ENCODE measurements around the gene MAP2K7. TPM values are rescaled to one million over a fixed set of nuclear protein-coding genes. Genes with fewer than 3 reads are reported as not detected.
A peak's percentile ranks its signal among the peaks of the same experiment; 100 is the strongest.

The MAP2K7 gene
- total and polyA plus RNA-seq, 12 donors, result 13.1 to 53.8 (median 24.6) TPM

DNA sequence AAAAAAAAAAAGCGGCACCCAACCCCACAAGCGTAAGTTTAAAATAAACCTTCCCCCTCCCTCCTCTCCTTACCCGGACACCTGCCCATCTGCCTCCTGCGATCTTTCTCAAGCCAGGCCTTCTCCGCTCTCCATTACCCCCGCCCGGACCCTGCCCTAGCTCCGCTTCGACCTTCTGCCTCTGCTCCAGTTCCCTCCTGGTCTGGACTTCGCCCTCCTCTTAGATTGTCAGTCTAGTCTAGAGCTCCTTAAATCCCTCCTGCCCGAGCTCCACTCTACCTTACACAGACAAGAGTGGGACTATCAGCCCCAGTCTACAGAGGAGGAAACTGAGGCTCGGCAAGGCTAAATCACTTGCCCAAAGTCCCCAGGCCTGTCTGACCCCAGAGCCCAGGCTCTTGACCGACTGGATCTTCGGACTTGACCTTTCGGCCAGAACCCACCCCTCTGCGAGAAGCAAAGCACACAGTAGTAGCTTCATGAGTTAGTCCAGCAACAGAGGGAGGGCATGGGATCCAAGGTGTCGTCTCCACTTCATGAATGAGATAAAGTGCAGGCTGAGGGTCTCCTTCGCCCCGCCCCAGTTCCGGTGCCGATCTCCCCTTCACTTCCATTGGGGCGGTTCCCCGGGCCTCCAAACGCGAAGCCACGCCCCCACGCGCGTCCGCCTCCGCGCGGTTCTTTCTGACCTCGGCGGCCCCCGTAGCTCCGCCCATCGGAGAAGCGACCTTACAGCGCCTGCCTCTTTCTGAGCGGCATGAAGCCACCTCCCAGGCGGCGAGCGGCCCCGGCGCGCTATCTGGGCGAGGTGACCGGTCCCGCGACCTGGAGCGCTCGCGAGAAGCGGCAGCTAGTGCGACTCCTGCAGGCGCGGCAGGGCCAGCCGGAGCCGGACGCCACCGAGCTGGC, 16.2 kb downstream of the MAP2K7 start, which contains the start of gene SNAPC2:
SNAPC2 (plus strand) TSS at position 729 of the 909 bp plus-strand sequence; CDS start at position 758, 29 bp downstream.
- H3K36me3 ChIP-seq, result peaks cover 0 to 18% (median 11%) of the 10 kb centered on the region in 9 donors
- H3K27ac ChIP-seq, result peak within 1 kb of the TSS; percentile 66 to 94 (median 88)
- intact Hi-C loops (cut with DNase I), result loop anchor here in 5 of 10 donors (1.0 to 10.0 kb wide), 5 partner anchors 17 to 332 kb away; partner anchors contain the start of gene MAP2K7 (in 1 of the 5)
- H3K4me3 ChIP-seq, result peak within 1 kb of the TSS; percentile 55 to 90 (median 76)
- H3K9me3 ChIP-seq, result no peaks in the 10 kb centered on the region
- ATAC-seq, result peak; percentile 61 to 78 (median 74)
- peaks cover 11 to 50% (median 43%) of the 10 kb centered on the region in 7 donors for H3K27me3 ChIP-seq
- peak; percentile 97 for DNase-seq
- TF ChIP-seq, protein P1, sequence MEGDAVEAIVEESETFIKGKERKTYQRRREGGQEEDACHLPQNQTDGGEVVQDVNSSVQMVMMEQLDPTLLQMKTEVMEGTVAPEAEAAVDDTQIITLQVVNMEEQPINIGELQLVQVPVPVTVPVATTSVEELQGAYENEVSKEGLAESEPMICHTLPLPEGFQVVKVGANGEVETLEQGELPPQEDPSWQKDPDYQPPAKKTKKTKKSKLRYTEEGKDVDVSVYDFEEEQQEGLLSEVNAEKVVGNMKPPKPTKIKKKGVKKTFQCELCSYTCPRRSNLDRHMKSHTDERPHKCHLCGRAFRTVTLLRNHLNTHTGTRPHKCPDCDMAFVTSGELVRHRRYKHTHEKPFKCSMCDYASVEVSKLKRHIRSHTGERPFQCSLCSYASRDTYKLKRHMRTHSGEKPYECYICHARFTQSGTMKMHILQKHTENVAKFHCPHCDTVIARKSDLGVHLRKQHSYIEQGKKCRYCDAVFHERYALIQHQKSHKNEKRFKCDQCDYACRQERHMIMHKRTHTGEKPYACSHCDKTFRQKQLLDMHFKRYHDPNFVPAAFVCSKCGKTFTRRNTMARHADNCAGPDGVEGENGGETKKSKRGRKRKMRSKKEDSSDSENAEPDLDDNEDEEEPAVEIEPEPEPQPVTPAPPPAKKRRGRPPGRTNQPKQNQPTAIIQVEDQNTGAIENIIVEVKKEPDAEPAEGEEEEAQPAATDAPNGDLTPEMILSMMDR (IDR thresholded peaks at IDR 0.05), result peak in 2 of 9 donors; percentile 26 to 27
- WGBS, 2 donors, result 5 to 8% methylated on average over 62 of the region's 62 CpGs
- peaks cover 12 to 71% (median 45%) of the 10 kb centered on the region in 9 donors for H3K4me1 ChIP-seq

GRCh38 chr19:7920519-7921301, 17.0 kb downstream of the MAP2K7 start:
- intact Hi-C loops (cut with DNase I), result loop anchor here in 5 of 10 donors (1.0 to 10.0 kb wide), 5 partner anchors 17 to 332 kb away; partner anchors contain the start of gene MAP2K7 (in 1 of the 5)
- Histone ChIP-seq H3K27me3 (peaks cover 9 to 48% (median 35%) of the 10 kb centered on the region in 7 donors), H3K27ac (peak overlapping the region; percentile 66 to 94 (median 88)), H3K4me1 (peaks cover 12 to 72% (median 45%) of the 10 kb centered on the region in 9 donors), H3K9me3 (no peaks in the 10 kb centered on the region), H3K4me3 (peak overlapping the region; percentile 55 to 90 (median 76)), H3K36me3 (peaks cover 0 to 18% (median 11%) of the 10 kb centered on the region in 9 donors)
- ATAC-seq, result peak; percentile 84 to 94 (median 89)
- WGBS, 2 donors, result 1% methylated on average over 56 to 62 of the region's 62 CpGs
- TF ChIP-seq, protein P1 (IDR thresholded peaks at IDR 0.05), result no peak
- peak; percentile 99 to 100 for DNase-seq

DNA sequence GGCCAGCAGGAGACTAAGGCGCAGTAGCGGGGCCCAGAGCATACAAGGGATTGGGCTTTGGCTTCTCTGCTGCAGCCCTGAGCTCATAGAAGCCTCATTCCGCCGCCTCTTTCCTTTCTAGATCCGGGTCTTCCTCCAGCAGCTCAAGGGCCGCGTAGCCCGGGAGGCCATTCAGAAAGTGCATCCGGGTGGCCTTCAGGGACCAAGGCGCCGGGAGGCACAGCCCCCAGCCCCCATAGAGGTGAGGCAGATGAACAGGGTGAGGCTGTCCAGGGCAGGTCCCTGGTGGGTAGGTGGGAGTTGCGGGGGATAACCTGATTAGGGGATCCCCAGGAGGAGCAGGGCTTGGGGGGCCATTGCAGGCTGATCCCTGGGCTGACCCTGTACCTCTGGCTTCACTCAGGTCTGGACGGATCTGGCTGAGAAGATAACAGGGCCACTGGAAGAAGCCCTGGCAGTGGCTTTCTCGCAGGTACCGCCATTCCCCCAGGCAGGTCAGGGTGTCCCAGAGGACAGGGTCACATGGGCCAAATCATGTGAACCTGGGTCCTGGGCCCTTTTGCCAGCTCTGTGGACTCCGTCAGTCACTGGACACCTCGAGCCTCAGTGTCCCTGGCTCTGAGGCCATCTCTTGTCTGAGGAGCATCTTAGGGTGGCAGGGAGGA, 17.8 kb downstream of the MAP2K7 start:
- H3K27ac ChIP-seq, result peak overlapping the region in 9 of 10 donors; percentile 59 to 83 (median 76)
- WGBS, 2 donors, result 50 to 56% methylated on average over 17 of the region's 17 CpGs
- H3K9me3 ChIP-seq, result no peaks in the 10 kb centered on the region
- H3K27me3 ChIP-seq, result peaks cover 4 to 40% (median 28%) of the 10 kb centered on the region in 7 donors
- TF ChIP-seq, protein P1 (IDR thresholded peaks at IDR 0.05), result no peak
- peaks cover 0 to 18% (median 11%) of the 10 kb centered on the region in 9 donors for H3K36me3 ChIP-seq
- DNase-seq, result no peak
- intact Hi-C loops (cut with DNase I), result loop anchor here in 5 of 10 donors (5.0 to 10.0 kb wide), 4 partner anchors 64 to 331 kb away; no protein-coding TSS in a partner anchor
- H3K4me3 ChIP-seq, result peak overlapping the region; percentile 26 to 88 (median 56)
- peaks cover 16 to 69% (median 43%) of the 10 kb centered on the region in 9 donors for H3K4me1 ChIP-seq
- ATAC-seq, result no peak
